HepG2 (cell line): ENCODE data around the gene TGIF1. TPM values are rescaled to one million over a fixed set of nuclear protein-coding genes. Genes with fewer than 3 reads are reported as not detected.

Experiments
- ATF7-NPFF ChIP-seq: sonication (generic); formaldehyde crosslinking; IDR thresholded peaks from 2 replicates; pipeline ENCODE4 v1.8.1; 2023; ENCODE audit warnings: mild to moderate bottlenecking, low read depth, missing genetic modification reagents, moderate library complexity
- EEA1 ChIP-seq: sonication (generic); formaldehyde crosslinking; IDR thresholded peaks from 2 replicates; pipeline ENCODE4 v1.5.1; 2020; ENCODE audit warnings: mild to moderate bottlenecking, missing genetic modification reagents, borderline replicate concordance
- HCFC1 ChIP-seq: fragments of 150-350 bp; IDR thresholded peaks from 2 replicates; pipeline ENCODE4 v1.6.1; 2014; ENCODE audit warnings: low read depth, low read length
- HDAC6 ChIP-seq: fragments of 200-600 bp; sonication (generic); IDR thresholded peaks from 2 replicates; pipeline ENCODE4 v1.7.0; 2017; ENCODE audit warnings: mild to moderate bottlenecking, antibody characterized with exemption, low read length, low read depth
- HNF4G ChIP-seq, 2 experiments: sonication (generic) in 1 of 2; formaldehyde crosslinking in 1 of 2; IDR thresholded peaks; 2 replicates each; pipeline versions ENCODE4 v1.4.0 to v1.6.1; 2011 to 2020; ENCODE audit warnings: borderline replicate concordance in 2 of 2, low read depth in 2 of 2, mild to moderate bottlenecking in 2 of 2, low read length in 1 of 2, missing genetic modification reagents in 1 of 2, moderate library complexity in 1 of 2
- HOXA9 ChIP-seq: sonication (generic); formaldehyde crosslinking; IDR thresholded peaks from 2 replicates; pipeline ENCODE4 v1.8.1; 2022; ENCODE audit warnings: missing genetic modification reagents, mild to moderate bottlenecking, moderate library complexity, borderline replicate concordance
- MED1 ChIP-seq: sonication (generic); formaldehyde crosslinking; IDR thresholded peaks from 2 replicates; pipeline ENCODE4 v1.4.0; 2020; ENCODE audit warnings: missing genetic modification reagents
- NCOA2 ChIP-seq: sonication (generic); formaldehyde crosslinking; IDR thresholded peaks from 2 replicates; pipeline ENCODE4 v1.8.0; 2022; ENCODE audit warnings: inconsistent platforms
- PLSCR1 ChIP-seq: sonication (generic); formaldehyde crosslinking; IDR thresholded peaks from 2 replicates; pipeline ENCODE4 v1.5.0; 2020; ENCODE audit warnings: missing genetic modification reagents, mild to moderate bottlenecking, borderline replicate concordance
- POGK ChIP-seq: sonication (generic); formaldehyde crosslinking; conservative IDR thresholded peaks from 2 replicates; pipeline ENCODE4 v1.8.0; 2022; ENCODE audit warnings: mild to moderate bottlenecking, moderate library complexity, missing genetic modification reagents
- SCMH1 ChIP-seq: sonication (generic); formaldehyde crosslinking; IDR thresholded peaks from 2 replicates; pipeline ENCODE4 v1.9.0; 2021; ENCODE audit warnings: missing genetic modification reagents, mild to moderate bottlenecking, borderline replicate concordance
- SETDB1 ChIP-seq: sonication (generic); formaldehyde crosslinking; IDR thresholded peaks from 2 replicates; pipeline ENCODE4 v1.5.1; 2020; ENCODE audit warnings: missing genetic modification reagents, mild to moderate bottlenecking, borderline replicate concordance
- SOX13 ChIP-seq, 3 experiments: fragments of 450-650 bp in 1 of 3; sonication (generic) in 1 of 3; formaldehyde crosslinking in 1 of 3; IDR thresholded peaks in 2 of 3; conservative IDR thresholded peaks in 1 of 3; 2 replicates each; pipeline versions ENCODE4 v1.5.0 to v1.6.1; 2016 to 2020; ENCODE audit warnings: antibody characterized with exemption in 1 of 3, mild to moderate bottlenecking in 1 of 3, missing compliant biosample characterization in 1 of 3, missing genetic modification reagents in 1 of 3, moderate library complexity in 1 of 3
- SOX5 ChIP-seq: IDR thresholded peaks from 2 replicates; pipeline ENCODE4 v1.6.1; 2016; ENCODE audit warnings: borderline replicate concordance
- SYNCRIP ChIP-seq: fragments of 200-400 bp; formaldehyde crosslinking; IDR thresholded peaks from 2 replicates; pipeline ENCODE4 v1.6.1; 2018; ENCODE audit warnings: mild to moderate bottlenecking, low read depth, low read length; ENCODE audit not compliant: insufficient read depth
- ZFP37 ChIP-seq: sonication (generic); formaldehyde crosslinking; IDR thresholded peaks from 2 replicates; pipeline ENCODE4 v1.4.0; 2020; ENCODE audit warnings: missing genetic modification reagents, borderline replicate concordance
- ZNF10 ChIP-seq: sonication (generic); formaldehyde crosslinking; IDR thresholded peaks from 2 replicates; pipeline ENCODE4 v1.4.0; 2020; ENCODE audit warnings: mild to moderate bottlenecking, low read depth, missing genetic modification reagents, borderline replicate concordance
- ZNF274 ChIP-seq: sonication (generic); formaldehyde crosslinking; IDR thresholded peaks from 2 replicates; pipeline ENCODE4 v1.5.1; 2020; ENCODE audit warnings: mild to moderate bottlenecking, missing genetic modification reagents
- ZNF337 ChIP-seq: sonication (generic); formaldehyde crosslinking; IDR thresholded peaks from 2 replicates; pipeline ENCODE4 v1.5.1; 2020; ENCODE audit warnings: missing genetic modification reagents, low read depth, mild to moderate bottlenecking, borderline replicate concordance
- ZNF629 ChIP-seq: sonication (generic); formaldehyde crosslinking; conservative IDR thresholded peaks from 2 replicates; pipeline ENCODE4 v1.5.0; 2020; ENCODE audit warnings: missing genetic modification reagents
- ZNF770 ChIP-seq: sonication (generic); formaldehyde crosslinking; IDR thresholded peaks from 2 replicates; pipeline ENCODE4 v1.5.0; 2020; ENCODE audit warnings: mild to moderate bottlenecking, missing genetic modification reagents
- polyA plus RNA-seq, 8 experiments: library from polyadenylated mRNA; depleted of rRNA in 3 of 8; stranded (reverse) in 7 of 8; unstranded in 1 of 8; fragments of >200 nt; fragmentation: Illumina TruSeq in 4 of 8; extraction: Trizol in 4 of 8; gene quantifications; 2 replicates each; pipeline versions ENCODE4 v1.2.1 to v1.2.3, GENCODE V29; 2011 to 2016; ENCODE audit warnings: low read depth in 4 of 8, missing spikeins in 1 of 8, mixed read lengths in 1 of 8; ENCODE audit not compliant: insufficient read depth in 1 of 8
- total RNA-seq, 5 experiments: library from RNA; depleted of rRNA; stranded (reverse); fragments of >200 nt; fragmentation: Illumina TruSeq; extraction: Trizol; gene quantifications; 2 replicates each; pipeline ENCODE4 v1.2.3, GENCODE V29; 2016; ENCODE audit warnings: low read depth in 1 of 5

TGIF1 gene
- total and polyA plus RNA-seq, 2 of the 13 experiments (the other 11 are each of a cell fraction or from before 2014, with no cell fraction given): 50.0 to 76.1 TPM

- TF ChIP-seq ZNF10 (CRISPR knock-in tag) (no peak), MED1 (CRISPR knock-in tag) (peak; percentile 67), ZNF629 (CRISPR knock-in tag) (no peak), HDAC6 (no peak), ZNF337 (CRISPR knock-in tag) (no peak), HOXA9 (CRISPR knock-in tag) (no peak), HCFC1 (no peak), SETDB1 (CRISPR knock-in tag) (no peak), ZNF770 (CRISPR knock-in tag) (peak; percentile 86), NCOA2 (CRISPR knock-in tag) (peak; percentile 47; the same call in 1 of the 2 replicates), EEA1 (CRISPR knock-in tag) (no peak), ATF7-NPFF (CRISPR knock-in tag) (no peak), POGK (CRISPR knock-in tag) (peak; percentile 53; the same call in 1 of the 2 replicates), SOX5 (CRISPR knock-in tag) (peak; percentile 86; the same call in 1 of the 2 replicates), SYNCRIP (no peak), HNF4G (IDR thresholded peaks at IDR 0.05; ENCODE audit: borderline replicate concordance, low read depth, low read length) (peak; percentile 80), HNF4G (CRISPR knock-in tag; IDR thresholded peaks at IDR 0.05; ENCODE audit: borderline replicate concordance, low read depth) (no peak), SCMH1 (CRISPR knock-in tag) (no peak), ZNF274 (no peak), SOX13 (IDR thresholded peaks at IDR 0.05) (peak; percentile 64), SOX13 (CRISPR knock-in tag; conservative IDR thresholded peaks at IDR 0.05 in 1 of 2, IDR thresholded peaks at IDR 0.05 in 1 of 2) (peak in 1 of 2 experiments; percentile 92; a peak in 2 of 4 replicates), PLSCR1 (no peak), ZFP37 (CRISPR knock-in tag) (no peak)
Observed at GRCh38 chr18:3453540-3454364, 3.8 kb downstream of the TGIF1 start (continued).
